C4-2B (cell line): ENCODE measurements around the gene SORCS2.

Experiments used
- ZFX ChIP-seq: fragments of 450-650 bp; IDR thresholded peaks from 2 replicates; pipeline ENCODE4 v1.6.1; 2017
- TF ChIP-seq, protein P1 (sequence below): fragments of 450-650 bp; conservative IDR thresholded peaks from 2 replicates; pipeline ENCODE4 v1.5.1; 2017; ENCODE audit warnings: mild to moderate bottlenecking

DNA sequence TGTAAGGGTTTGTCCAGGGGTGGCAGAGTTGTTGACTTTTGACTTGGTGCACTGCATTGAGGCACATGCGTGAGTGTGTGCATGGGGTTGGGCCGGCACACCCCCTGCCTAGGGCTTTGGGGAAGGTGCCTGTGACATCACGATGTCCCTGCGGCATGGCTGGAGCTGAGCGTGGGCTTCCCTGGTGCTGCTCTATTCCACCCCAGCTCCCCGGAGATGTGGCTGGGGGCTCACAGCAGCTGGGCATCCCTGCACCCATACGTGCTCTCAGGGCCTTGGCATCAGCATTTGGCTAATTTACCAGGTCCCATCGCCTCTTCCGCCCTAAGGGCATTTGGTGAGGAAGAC lies 236.7 kb downstream of the SORCS2 start:
- TF ChIP-seq, protein P1, sequence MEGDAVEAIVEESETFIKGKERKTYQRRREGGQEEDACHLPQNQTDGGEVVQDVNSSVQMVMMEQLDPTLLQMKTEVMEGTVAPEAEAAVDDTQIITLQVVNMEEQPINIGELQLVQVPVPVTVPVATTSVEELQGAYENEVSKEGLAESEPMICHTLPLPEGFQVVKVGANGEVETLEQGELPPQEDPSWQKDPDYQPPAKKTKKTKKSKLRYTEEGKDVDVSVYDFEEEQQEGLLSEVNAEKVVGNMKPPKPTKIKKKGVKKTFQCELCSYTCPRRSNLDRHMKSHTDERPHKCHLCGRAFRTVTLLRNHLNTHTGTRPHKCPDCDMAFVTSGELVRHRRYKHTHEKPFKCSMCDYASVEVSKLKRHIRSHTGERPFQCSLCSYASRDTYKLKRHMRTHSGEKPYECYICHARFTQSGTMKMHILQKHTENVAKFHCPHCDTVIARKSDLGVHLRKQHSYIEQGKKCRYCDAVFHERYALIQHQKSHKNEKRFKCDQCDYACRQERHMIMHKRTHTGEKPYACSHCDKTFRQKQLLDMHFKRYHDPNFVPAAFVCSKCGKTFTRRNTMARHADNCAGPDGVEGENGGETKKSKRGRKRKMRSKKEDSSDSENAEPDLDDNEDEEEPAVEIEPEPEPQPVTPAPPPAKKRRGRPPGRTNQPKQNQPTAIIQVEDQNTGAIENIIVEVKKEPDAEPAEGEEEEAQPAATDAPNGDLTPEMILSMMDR = no peak
- no peak for TF ChIP-seq ZFX
